ENCODE data around the gene C3orf52.

DNA sequence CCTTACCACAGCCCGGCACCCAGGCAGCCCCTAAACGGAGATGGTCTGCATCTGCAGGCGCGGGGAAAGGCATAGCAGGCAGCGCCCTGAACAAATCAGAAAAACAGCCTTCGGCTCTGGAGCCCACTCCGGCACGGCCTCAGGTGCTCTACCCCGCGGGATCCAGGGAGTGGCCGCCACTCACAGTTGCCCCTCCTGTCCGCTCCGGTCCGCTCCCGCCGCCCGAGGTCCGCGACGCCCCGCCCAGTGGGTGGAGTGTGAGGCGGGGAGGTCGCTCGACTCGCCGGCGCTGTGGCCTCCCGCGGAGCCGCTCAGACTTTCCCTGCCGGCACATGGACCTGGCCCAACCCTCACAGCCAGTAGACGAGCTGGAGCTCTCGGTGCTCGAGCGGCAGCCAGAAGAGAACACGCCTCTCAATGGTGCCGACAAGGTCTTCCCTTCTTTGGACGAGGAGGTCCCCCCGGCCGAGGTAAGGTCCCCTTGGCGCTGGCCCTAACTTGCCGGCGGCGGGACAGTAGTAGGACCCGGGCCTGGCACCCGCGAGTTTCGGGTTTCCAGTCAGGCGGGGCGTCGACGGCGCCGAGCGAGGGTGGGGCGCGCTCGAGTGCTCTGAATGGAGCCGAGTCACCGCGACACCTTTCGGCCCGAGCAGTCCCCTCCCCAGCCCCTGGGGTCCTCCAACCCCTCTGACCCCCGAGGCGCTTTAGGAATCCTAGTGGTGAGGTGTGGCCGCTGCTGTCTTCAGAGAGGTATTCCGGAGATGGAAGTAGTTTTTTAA, at the start of gene C3orf52:
- no peak for TF ChIP-seq ZNF274 (IDR thresholded peaks at IDR 0.05; ENCODE audit: low read depth, low read length)
- TF ChIP-seq YY1 (IDR thresholded peaks at IDR 0.05; ENCODE audit: insufficient read depth, insufficient read length): no peak
- no peak for TF ChIP-seq SUZ12 (IDR thresholded peaks at IDR 0.05; ENCODE audit: extremely low read depth, insufficient read depth, insufficient read length)
